Activated CD8-positive, alpha-beta T cell treated with anti-CD3 and anti-CD28 coated beads for 36 hours (primary cell): ENCODE measurements around the gene DTNA. TPM values are rescaled to one million over a fixed set of nuclear protein-coding genes. Genes with fewer than 3 reads are reported as not detected.

ENCODE experiments used
- ATAC-seq: fragments of 200-7000 bp; cut with Tn5 transposase; one replicate; pipeline ENCODE4 v1.10.0; 2021; ENCODE audit warnings: mild to moderate bottlenecking, moderate library complexity
- CTCF ChIA-PET: fragments of 350-600 bp; sonication (Branson Sonifier 250); formaldehyde crosslinking; loops from one replicate; lab custom pipeline; 2021; ENCODE audit warnings: antibody characterized with exemption; lab: Charles Lee
- POLR2A ChIA-PET: fragments of 350-600 bp; sonication (Branson Sonifier 250); formaldehyde crosslinking; loops from one replicate; lab custom pipeline; 2021; ENCODE audit warnings: antibody characterized with exemption; lab: Charles Lee
- DNase-seq: peaks from one replicate; pipeline ENCODE4 v3.0.0-alpha.2; 2020
- H3K27ac Mint-ChIP-seq: one replicate; pipeline ENCODE4 v1.8.0; 2021; ENCODE audit warnings: mild to moderate bottlenecking, mixed read lengths
- H3K27me3 Mint-ChIP-seq: one replicate; pipeline ENCODE4 v1.8.0; 2021; ENCODE audit warnings: mixed read lengths
- H3K36me3 Mint-ChIP-seq: one replicate; pipeline ENCODE4 v1.8.0; 2021; ENCODE audit warnings: low read depth, mixed read lengths
- H3K4me1 Mint-ChIP-seq: one replicate; pipeline ENCODE4 v1.8.0; 2021; ENCODE audit warnings: low read depth, mixed read lengths
- H3K4me3 Mint-ChIP-seq: one replicate; pipeline ENCODE4 v1.8.0; 2021; ENCODE audit warnings: mild to moderate bottlenecking, moderate library complexity, mixed read lengths
- H3K9me3 Mint-ChIP-seq: one replicate; pipeline ENCODE4 v1.8.0; 2021; ENCODE audit warnings: mixed read lengths
- CTCF ChIP-seq: fragments of 200-600 bp; IDR thresholded peaks from one replicate; pipeline ENCODE4 v1.8.0; 2022; ENCODE audit warnings: antibody characterized with exemption, mild to moderate bottlenecking
- intact Hi-C: fragments of 100-400 bp; cut with micrococcal nuclease; formaldehyde crosslinking; loops from one replicate; pipeline ENCODE4 v1.10.0; 2022
- total RNA-seq, 2 experiments: library from RNA; stranded (reverse); gene quantifications; one replicate each; pipeline ENCODE4 v1.2.3, GENCODE V29; 2021

DTNA gene
- total RNA-seq, 2 experiments from 2014 or later = 0.40 to 0.41 TPM

- no peak for TF ChIP-seq CTCF
- H3K4me1 Mint-ChIP-seq = no peaks in the 10 kb centered on the region
- POLR2A ChIA-PET = no interaction called here
- intact Hi-C loops = no loop called here
- H3K27ac Mint-ChIP-seq = no peak overlapping the region
- CTCF ChIA-PET = interaction anchor here (0.8 kb wide), 1 partner anchor 66 kb away, joined by 3 read pairs; no protein-coding TSS in a partner anchor
- H3K9me3 Mint-ChIP-seq = no peaks in the 10 kb centered on the region
- ATAC-seq = no peak
- H3K4me3 Mint-ChIP-seq = no peak overlapping the region
- no peak for DNase-seq
- H3K36me3 Mint-ChIP-seq = no peaks in the 10 kb centered on the region
- peaks cover under 1% of the 10 kb centered on the region for H3K27me3 Mint-ChIP-seq
These were observed 222.3 kb downstream of the DTNA start for GRCh38 chr18:34932363-34932762.

- no peak for ATAC-seq
- POLR2A ChIA-PET = no interaction called here
- DNase-seq = no peak
- intact Hi-C loops = no loop called here
- Mint-ChIP-seq H3K4me1 (no peaks in the 10 kb centered on the region), H3K4me3 (no peak overlapping the region), H3K9me3 (no peaks in the 10 kb centered on the region), H3K36me3 (no peaks in the 10 kb centered on the region), H3K27me3 (peaks cover 3% of the 10 kb centered on the region), H3K27ac (no peak overlapping the region)
- no peak for TF ChIP-seq CTCF
- CTCF ChIA-PET = no interaction called here
These were observed 222.8 kb downstream of the DTNA start for GRCh38 chr18:34932792-34933466.

GRCh38 chr18:34933909-34934661 lies 224.0 kb downstream of the DTNA start:
- Mint-ChIP-seq H3K27me3 (peaks cover 3% of the 10 kb centered on the region), H3K27ac (no peak overlapping the region), H3K4me1 (no peaks in the 10 kb centered on the region), H3K36me3 (no peaks in the 10 kb centered on the region), H3K9me3 (no peaks in the 10 kb centered on the region), H3K4me3 (no peak overlapping the region)
- intact Hi-C loops = no loop called here
- DNase-seq (no peak), ATAC-seq (no peak)
- no peak for TF ChIP-seq CTCF
- CTCF ChIA-PET = no interaction called here
- POLR2A ChIA-PET = no interaction called here

- no peak for ATAC-seq
- intact Hi-C loops = no loop called here
- no peak overlapping the region for H3K4me3 Mint-ChIP-seq
- no peaks in the 10 kb centered on the region for H3K9me3 Mint-ChIP-seq
- no peaks in the 10 kb centered on the region for H3K36me3 Mint-ChIP-seq
- no peak for TF ChIP-seq CTCF
- CTCF ChIA-PET = no interaction called here
- H3K4me1 Mint-ChIP-seq = no peaks in the 10 kb centered on the region
- no peak overlapping the region for H3K27ac Mint-ChIP-seq
- peaks cover 10% of the 10 kb centered on the region for H3K27me3 Mint-ChIP-seq
- POLR2A ChIA-PET = no interaction called here
- no peak for DNase-seq
These were observed 226.7 kb downstream of the DTNA start for GRCh38 chr18:34936772-34937171.

- TF ChIP-seq CTCF = no peak
- Mint-ChIP-seq H3K27me3 (peaks cover 10% of the 10 kb centered on the region), H3K36me3 (no peaks in the 10 kb centered on the region), H3K4me3 (no peak overlapping the region), H3K27ac (no peak overlapping the region), H3K9me3 (no peaks in the 10 kb centered on the region), H3K4me1 (no peaks in the 10 kb centered on the region)
- POLR2A ChIA-PET = no interaction called here
- ATAC-seq = no peak
- DNase-seq = no peak
- intact Hi-C loops = no loop called here
- CTCF ChIA-PET = no interaction called here
These were observed 228.0 kb downstream of the DTNA start for GRCh38 chr18:34938090-34938489.
